ENCODE data around the gene GGT7.

GGT7 gene

DNA sequence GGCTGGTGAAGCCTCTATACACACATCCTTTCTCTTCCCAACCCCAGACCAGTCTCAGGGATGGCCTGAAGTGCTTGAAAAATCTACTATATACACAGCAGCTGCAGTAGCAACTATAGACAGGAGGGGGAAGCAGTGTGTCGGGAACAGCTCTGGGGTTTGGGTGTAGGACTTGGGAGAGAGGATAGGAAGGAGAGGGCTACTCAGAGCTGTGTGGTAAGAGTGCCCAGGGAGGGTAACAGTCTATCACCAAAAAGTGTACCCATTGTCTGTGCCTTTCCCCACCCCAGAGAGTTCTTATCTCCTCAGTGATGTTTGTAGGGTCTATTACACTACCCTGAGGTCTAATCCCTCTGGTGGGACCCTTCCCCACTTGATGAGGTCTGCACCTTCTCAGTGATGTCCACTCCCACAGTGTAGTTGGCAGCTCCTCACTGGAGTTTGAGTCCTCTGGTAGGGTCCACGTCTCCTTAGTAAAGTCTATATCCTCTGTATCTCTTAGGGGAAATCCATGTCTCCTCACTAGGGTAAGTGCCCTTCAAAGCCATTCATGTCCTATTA is 1.5 kb upstream of the GGT7 start (continued):
- TF ChIP-seq, protein P1, sequence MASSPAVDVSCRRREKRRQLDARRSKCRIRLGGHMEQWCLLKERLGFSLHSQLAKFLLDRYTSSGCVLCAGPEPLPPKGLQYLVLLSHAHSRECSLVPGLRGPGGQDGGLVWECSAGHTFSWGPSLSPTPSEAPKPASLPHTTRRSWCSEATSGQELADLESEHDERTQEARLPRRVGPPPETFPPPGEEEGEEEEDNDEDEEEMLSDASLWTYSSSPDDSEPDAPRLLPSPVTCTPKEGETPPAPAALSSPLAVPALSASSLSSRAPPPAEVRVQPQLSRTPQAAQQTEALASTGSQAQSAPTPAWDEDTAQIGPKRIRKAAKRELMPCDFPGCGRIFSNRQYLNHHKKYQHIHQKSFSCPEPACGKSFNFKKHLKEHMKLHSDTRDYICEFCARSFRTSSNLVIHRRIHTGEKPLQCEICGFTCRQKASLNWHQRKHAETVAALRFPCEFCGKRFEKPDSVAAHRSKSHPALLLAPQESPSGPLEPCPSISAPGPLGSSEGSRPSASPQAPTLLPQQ (tag by site-specific recombination; IDR thresholded peaks at IDR 0.05) = peak; percentile 30; the same call in 1 of the 2 replicates
- peak; percentile 97 for TF ChIP-seq ZNF654 (tag by site-specific recombination; IDR thresholded peaks at IDR 0.05; ENCODE audit: low read depth)

DNA sequence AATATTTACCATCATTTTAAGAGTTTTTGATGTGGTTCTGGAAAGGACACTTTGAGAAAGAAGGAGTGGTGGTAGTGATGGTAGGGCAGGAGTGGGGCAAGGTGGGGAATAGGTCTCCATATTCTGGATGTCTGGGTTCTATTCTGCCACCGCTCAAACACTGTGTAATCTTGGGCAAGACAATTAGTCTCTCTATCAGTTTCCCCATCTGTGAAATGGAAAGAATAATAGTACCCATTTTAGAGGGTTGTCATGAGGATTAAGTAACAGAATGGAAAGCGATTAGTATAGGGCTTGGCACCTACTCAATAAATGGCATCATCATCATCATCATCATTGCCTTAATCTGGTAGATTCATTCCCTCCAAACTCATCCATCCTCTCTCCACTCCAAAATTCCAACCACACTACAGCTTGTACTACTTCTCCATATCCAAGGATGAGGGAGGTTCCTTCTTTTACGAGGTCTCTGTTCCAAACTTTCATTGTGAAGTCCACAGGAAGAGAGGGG is 982 bp upstream of the GGT7 start:
- POLR2A ChIA-PET = interaction anchor here (1.0 to 1.3 kb wide), 3 partner anchors 82 to 391 kb away, joined by 3 to 8 read pairs (median 5); partner anchors contain the start of genes GSS and MYH7B
- Histone ChIP-seq H3K4me3 (ENCODE audit: low read depth, low read length) (no peak overlapping the region), H3K36me3 (ENCODE audit: control insufficient read depth in 2 of 2, insufficient read depth in 1 of 2, low read length in 2 of 2) (peaks cover 0 to 9% of the 10 kb centered on the region in 2 experiments; a peak in 1 of 3 replicates), H3K9me3 (ENCODE audit: control insufficient read depth, insufficient read depth, low read depth, low read length) (no peaks in the 10 kb centered on the region), H3K27ac (ENCODE audit: extremely low read depth, low read depth, low read length) (no peak overlapping the region), H3K4me1 (ENCODE audit: control insufficient read depth, insufficient read depth, low read length) (peaks cover 3% of the 10 kb centered on the region; the same call in 1 of the 2 replicates)
- CTCF ChIA-PET = interaction anchor here (0.6 to 4.4 kb wide), 23 partner anchors 42 to 435 kb away, joined by 3 to 40 read pairs (median 5); partner anchors contain the start of genes GSS and MYH7B
- TF ChIP-seq ZBTB48 (tag by site-specific recombination; IDR thresholded peaks at IDR 0.05) (no peak), SP7 (tag by site-specific recombination; IDR thresholded peaks at IDR 0.05) (peak; percentile 12; the same call in 1 of the 2 replicates), BCL11A (tag by site-specific recombination; IDR thresholded peaks at IDR 0.05; ENCODE audit: low read depth) (no peak), ZNF514 (tag by site-specific recombination; IDR thresholded peaks at IDR 0.05) (no peak)
- TF ChIP-seq, protein P2, sequence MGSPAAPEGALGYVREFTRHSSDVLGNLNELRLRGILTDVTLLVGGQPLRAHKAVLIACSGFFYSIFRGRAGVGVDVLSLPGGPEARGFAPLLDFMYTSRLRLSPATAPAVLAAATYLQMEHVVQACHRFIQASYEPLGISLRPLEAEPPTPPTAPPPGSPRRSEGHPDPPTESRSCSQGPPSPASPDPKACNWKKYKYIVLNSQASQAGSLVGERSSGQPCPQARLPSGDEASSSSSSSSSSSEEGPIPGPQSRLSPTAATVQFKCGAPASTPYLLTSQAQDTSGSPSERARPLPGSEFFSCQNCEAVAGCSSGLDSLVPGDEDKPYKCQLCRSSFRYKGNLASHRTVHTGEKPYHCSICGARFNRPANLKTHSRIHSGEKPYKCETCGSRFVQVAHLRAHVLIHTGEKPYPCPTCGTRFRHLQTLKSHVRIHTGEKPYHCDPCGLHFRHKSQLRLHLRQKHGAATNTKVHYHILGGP (tag by site-specific recombination; IDR thresholded peaks at IDR 0.05) = no peak
- TF ChIP-seq, protein P3, sequence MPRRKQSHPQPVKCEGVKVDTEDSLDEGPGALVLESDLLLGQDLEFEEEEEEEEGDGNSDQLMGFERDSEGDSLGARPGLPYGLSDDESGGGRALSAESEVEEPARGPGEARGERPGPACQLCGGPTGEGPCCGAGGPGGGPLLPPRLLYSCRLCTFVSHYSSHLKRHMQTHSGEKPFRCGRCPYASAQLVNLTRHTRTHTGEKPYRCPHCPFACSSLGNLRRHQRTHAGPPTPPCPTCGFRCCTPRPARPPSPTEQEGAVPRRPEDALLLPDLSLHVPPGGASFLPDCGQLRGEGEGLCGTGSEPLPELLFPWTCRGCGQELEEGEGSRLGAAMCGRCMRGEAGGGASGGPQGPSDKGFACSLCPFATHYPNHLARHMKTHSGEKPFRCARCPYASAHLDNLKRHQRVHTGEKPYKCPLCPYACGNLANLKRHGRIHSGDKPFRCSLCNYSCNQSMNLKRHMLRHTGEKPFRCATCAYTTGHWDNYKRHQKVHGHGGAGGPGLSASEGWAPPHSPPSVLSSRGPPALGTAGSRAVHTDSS (tag by site-specific recombination; IDR thresholded peaks at IDR 0.05) = peak; percentile 50

DNA sequence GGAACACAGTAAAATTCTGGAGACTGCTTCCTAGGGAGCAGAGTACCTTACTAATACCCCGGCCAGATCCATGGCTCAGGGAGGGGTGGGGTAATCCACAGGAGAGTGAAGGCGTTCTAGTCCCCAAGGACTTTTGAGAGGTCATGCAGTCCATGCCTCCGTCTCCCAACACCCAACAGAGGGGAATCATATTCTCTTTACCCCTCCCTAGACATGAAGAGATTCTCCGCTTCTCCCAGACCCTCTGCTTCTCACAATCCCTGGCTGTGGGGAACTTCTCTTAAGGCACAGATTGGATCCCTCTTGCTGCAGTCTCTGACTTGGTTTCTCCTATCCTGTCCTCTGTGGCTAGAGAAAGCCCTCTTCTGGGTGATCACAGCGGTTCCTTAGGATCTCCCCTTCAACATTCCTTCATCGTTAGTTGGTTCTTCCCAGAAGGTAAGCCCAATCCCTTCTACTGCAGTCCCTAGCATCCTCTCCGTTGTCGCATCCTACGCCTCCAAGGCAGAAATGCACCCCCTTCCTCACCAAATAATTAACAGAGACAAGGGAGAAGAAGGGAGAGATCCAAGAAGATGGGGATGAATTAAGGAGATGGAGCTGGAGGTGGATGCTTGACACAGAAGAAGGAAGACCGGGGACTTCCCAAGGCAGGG is 562 bp downstream of the GGT7 start:
- ChIA-PET CTCF (interaction anchor here (0.6 to 4.4 kb wide), 11 partner anchors 16 to 251 kb away, joined by 3 to 40 read pairs (median 3); partner anchors contain the start of genes GSS, MYH7B and TRPC4AP), POLR2A (interaction anchor here (1.0 kb wide), 1 partner anchor 84 kb away, joined by 4 read pairs; the partner anchor contains the start of genes GSS and MYH7B)
- Histone ChIP-seq H3K4me3 (ENCODE audit: low read depth, low read length) (peak overlapping the region; percentile 60), H3K27ac (ENCODE audit: extremely low read depth, low read depth, low read length) (peak overlapping the region; percentile 35; the same call in 1 of the 2 replicates), H3K36me3 (ENCODE audit: control insufficient read depth in 2 of 2, insufficient read depth in 1 of 2, low read length in 2 of 2) (peaks cover 0 to 11% of the 10 kb centered on the region in 2 experiments; a peak in 1 of 3 replicates), H3K9me3 (ENCODE audit: control insufficient read depth, insufficient read depth, low read depth, low read length) (no peaks in the 10 kb centered on the region), H3K4me1 (ENCODE audit: control insufficient read depth, insufficient read depth, low read length) (peaks cover 3% of the 10 kb centered on the region; the same call in 1 of the 2 replicates)
- TF ChIP-seq, protein P3 (tag by site-specific recombination; IDR thresholded peaks at IDR 0.05) = 0 out of 2 replicates have a peak, but pooled peaks have one; percentile 10
- TF ChIP-seq, protein P4, sequence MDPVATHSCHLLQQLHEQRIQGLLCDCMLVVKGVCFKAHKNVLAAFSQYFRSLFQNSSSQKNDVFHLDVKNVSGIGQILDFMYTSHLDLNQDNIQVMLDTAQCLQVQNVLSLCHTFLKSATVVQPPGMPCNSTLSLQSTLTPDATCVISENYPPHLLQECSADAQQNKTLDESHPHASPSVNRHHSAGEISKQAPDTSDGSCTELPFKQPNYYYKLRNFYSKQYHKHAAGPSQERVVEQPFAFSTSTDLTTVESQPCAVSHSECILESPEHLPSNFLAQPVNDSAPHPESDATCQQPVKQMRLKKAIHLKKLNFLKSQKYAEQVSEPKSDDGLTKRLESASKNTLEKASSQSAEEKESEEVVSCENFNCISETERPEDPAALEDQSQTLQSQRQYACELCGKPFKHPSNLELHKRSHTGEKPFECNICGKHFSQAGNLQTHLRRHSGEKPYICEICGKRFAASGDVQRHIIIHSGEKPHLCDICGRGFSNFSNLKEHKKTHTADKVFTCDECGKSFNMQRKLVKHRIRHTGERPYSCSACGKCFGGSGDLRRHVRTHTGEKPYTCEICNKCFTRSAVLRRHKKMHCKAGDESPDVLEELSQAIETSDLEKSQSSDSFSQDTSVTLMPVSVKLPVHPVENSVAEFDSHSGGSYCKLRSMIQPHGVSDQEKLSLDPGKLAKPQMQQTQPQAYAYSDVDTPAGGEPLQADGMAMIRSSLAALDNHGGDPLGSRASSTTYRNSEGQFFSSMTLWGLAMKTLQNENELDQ (tag by site-specific recombination; IDR thresholded peaks at IDR 0.05; ENCODE audit: low read depth) = no peak
- no peak for TF ChIP-seq ZNF560 (tag by site-specific recombination; IDR thresholded peaks at IDR 0.05; ENCODE audit: borderline replicate concordance)
- TF ChIP-seq, protein P5, sequence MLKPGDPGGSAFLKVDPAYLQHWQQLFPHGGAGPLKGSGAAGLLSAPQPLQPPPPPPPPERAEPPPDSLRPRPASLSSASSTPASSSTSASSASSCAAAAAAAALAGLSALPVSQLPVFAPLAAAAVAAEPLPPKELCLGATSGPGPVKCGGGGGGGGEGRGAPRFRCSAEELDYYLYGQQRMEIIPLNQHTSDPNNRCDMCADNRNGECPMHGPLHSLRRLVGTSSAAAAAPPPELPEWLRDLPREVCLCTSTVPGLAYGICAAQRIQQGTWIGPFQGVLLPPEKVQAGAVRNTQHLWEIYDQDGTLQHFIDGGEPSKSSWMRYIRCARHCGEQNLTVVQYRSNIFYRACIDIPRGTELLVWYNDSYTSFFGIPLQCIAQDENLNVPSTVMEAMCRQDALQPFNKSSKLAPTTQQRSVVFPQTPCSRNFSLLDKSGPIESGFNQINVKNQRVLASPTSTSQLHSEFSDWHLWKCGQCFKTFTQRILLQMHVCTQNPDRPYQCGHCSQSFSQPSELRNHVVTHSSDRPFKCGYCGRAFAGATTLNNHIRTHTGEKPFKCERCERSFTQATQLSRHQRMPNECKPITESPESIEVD (tag by site-specific recombination; IDR thresholded peaks at IDR 0.05) = no peak
- TF ChIP-seq KLF9 (tag by site-specific recombination; IDR thresholded peaks at IDR 0.05; ENCODE audit: low read depth) = no peak
- no peak for TF ChIP-seq ZNF114 (tag by site-specific recombination; IDR thresholded peaks at IDR 0.05)
- no peak for TF ChIP-seq ZNF366 (tag by site-specific recombination; conservative IDR thresholded peaks at IDR 0.05)
- TF ChIP-seq, protein P6, sequence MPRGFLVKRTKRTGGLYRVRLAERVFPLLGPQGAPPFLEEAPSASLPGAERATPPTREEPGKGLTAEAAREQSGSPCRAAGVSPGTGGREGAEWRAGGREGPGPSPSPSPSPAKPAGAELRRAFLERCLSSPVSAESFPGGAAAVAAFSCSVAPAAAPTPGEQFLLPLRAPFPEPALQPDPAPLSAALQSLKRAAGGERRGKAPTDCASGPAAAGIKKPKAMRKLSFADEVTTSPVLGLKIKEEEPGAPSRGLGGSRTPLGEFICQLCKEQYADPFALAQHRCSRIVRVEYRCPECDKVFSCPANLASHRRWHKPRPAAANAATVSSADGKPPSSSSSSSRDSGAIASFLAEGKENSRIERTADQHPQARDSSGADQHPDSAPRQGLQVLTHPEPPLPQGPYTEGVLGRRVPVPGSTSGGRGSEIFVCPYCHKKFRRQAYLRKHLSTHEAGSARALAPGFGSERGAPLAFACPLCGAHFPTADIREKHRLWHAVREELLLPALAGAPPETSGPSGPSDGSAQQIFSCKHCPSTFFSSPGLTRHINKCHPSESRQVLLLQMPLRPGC (tag by site-specific recombination; IDR thresholded peaks at IDR 0.05) = no peak

Data from HEK293 (cell line).